Right lobe of liver (tissue), 6 donors: ENCODE measurements around the gene APOL2. TPM values are rescaled to one million over a fixed set of nuclear protein-coding genes. Genes with fewer than 3 reads are reported as not detected.
A peak's percentile ranks its signal among the peaks of the same experiment; 100 is the strongest.
"Not testable (repeated sequence)": the region's sequence is repeated elsewhere in the genome, so short reads cannot be mapped to it uniquely, and the experiment has no call there.

Experiments
- ATAC-seq, 4 donors: fragments of 200-7000 bp; cut with Tn5 transposase; one replicate each; pipeline ENCODE4 v1.9.1; 2020; ENCODE audit warnings: mild to moderate bottlenecking in 4 of 4, moderate library complexity in 4 of 4
- DNase-seq, 3 donors: peaks; one replicate each; pipeline ENCODE4 v3.0.0-alpha.2; 2020
- H3K27ac ChIP-seq, 3 donors: fragments of 200-600 bp; one replicate each; pipeline ENCODE4 v1.8.0; 2022
- H3K27me3 ChIP-seq, 2 donors: fragments of 200-600 bp; one replicate each; pipeline ENCODE4 v1.8.0; 2022
- H3K36me3 ChIP-seq, 4 donors: fragments of 200-600 bp; sonication (generic) in 1 of 4; one replicate each; pipeline versions ENCODE4 v1.5.1 to v1.8.0; 2017 to 2022; ENCODE audit warnings: control low read depth in 1 of 4
- H3K4me1 ChIP-seq, 4 donors: fragments of 200-600 bp; sonication (generic) in 1 of 4; one replicate each; pipeline versions ENCODE4 v1.5.1 to v1.8.0; 2017 to 2022; ENCODE audit warnings: control low read depth in 1 of 4
- H3K4me3 ChIP-seq, 3 donors: fragments of 200-600 bp; one replicate each; pipeline ENCODE4 v1.8.0; 2022
- H3K9me3 ChIP-seq, 4 donors: fragments of 200-600 bp; sonication (generic) in 1 of 4; one replicate each; pipeline versions ENCODE4 v1.5.1 to v1.8.0; 2017 to 2022; ENCODE audit warnings: control low read depth in 1 of 4
- CTCF ChIP-seq, 4 donors: fragments of 200-600 bp in 3 of 4; fragments of 450-650 bp in 1 of 4; IDR thresholded peaks; one replicate each; pipeline versions ENCODE4 v1.5.1 to v1.8.0; 2016 to 2022; ENCODE audit warnings: antibody characterized with exemption in 4 of 4, mild to moderate bottlenecking in 2 of 4
- POLR2A ChIP-seq: fragments of 450-650 bp; IDR thresholded peaks from one replicate; pipeline ENCODE4 v1.6.1; 2017; ENCODE audit warnings: antibody characterized with exemption, mild to moderate bottlenecking
- WGBS: methylation state at CpG from one replicate; pipeline ENCODE4 v1.1.6; 2018; ENCODE audit warnings: low coverage, low lambda C conversion rate; ENCODE audit not compliant: insufficient coverage; ENCODE audit errors: missing lambda C conversion rate; 5-methylcytosine and 5-hydroxymethylcytosine counted together
- intact Hi-C, 2 donors: fragments of 100-400 bp; cut with DNase I; formaldehyde crosslinking; loops; one replicate each; pipeline versions ENCODE4 v1.11.2 to v1.14.1; 2022
- total RNA-seq, 6 experiments: library from RNA; depleted of rRNA in 2 of 6; stranded (reverse); fragments of >200 nt in 2 of 6; fragmentation: NEBNext Ultra II Directional in 3 of 6; extraction: Animal tissue kit (Norgen Biotek cat#: 25700) in 3 of 6; gene quantifications; one replicate each; pipeline versions ENCODE4 v1.1.0 to v1.2.4, GENCODE V29; 2016 to 2023
- donor health status: DM: no; HTN: yes; CAD: no.
- donor health status: DM: no; HTN: no; CAD: no.
- donor health status: DM: no; HTN: no; CAD: no.
- donor health status: DM: no; HTN: yes; CAD: no.
- donor health status: DM: no; HTN: yes; CAD: no.

The APOL2 gene
- total RNA-seq, 6 experiments from 2014 or later: 40.8 to 121 (median 57.5) TPM

DNA sequence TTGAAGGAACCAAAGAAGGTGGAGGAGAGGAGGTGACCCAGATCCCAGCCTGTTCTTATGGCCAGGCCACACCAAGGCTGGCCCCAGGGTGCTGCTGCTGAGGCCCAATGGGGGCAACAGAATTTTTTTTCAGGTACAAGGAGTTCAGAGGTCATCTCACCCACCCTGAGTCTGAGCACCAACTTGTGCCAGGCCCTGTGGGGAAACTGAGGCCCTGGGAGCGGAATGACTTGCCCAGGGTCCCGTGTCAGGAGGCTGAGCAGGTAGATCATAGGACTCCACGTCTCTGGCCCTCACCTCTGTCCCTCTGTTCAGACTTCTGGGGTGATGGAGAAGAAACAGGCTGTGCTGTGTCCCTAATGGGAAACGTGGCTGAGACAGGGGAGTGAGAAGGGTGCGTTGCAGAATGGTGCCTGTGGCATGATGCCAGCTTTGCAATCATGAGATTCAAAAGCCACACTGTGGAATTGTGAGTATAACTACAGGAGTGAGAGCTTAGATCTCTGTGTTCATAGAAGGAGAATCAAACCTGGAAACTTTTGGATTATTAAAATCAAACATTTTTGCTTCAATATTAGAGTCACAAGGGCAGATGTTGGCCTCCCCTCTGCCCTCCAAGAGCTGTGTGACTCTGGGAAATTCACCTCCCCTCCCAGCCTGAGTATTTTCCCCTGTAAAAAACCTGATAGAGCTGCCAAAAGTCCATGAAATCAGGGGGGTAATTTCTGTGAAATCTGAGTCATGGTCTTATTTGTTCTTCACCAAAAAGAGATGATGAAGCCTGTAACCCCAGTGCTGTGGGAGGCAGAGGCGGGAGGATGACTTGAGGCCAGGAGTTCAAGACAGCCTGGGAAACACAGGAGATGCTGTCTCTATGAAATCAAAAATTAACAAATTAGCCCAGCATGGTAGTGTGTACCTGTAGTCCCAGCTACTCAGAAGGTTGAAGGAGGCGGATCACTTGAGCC lies 14.5 kb upstream of the APOL2 start:
- Histone ChIP-seq H3K9me3 (no peaks in the 10 kb centered on the region), H3K36me3 (peaks cover 0 to 3% (median 0%) of the 10 kb centered on the region in 4 donors), H3K27ac (peak overlapping the region; percentile 79 to 96 (median 82)), H3K4me3 (peak overlapping the region; percentile 63 to 77 (median 76)), H3K4me1 (peaks cover 0 to 31% (median 4%) of the 10 kb centered on the region in 4 donors), H3K27me3 (no peaks in the 10 kb centered on the region)
- TF ChIP-seq CTCF (IDR thresholded peaks at IDR 0.05) (no peak), POLR2A (no peak)
- peak in 1 of 3 donors; percentile 73 for DNase-seq
- ATAC-seq: peak; percentile 18 to 62 (median 57)
- intact Hi-C loops: no loop called here
- WGBS: 24% methylated on average over 3 of the region's 7 CpGs

- H3K9me3 ChIP-seq: no peaks in the 10 kb centered on the region
- H3K27me3 ChIP-seq: no peaks in the 10 kb centered on the region
- peaks cover 0 to 31% (median 4%) of the 10 kb centered on the region in 4 donors for H3K4me1 ChIP-seq
- intact Hi-C loops: no loop called here
- WGBS: 12% methylated on average over 10 of the region's 10 CpGs
- DNase-seq: peak in 2 of 3 donors; percentile 64 to 67
- peak within 1 kb of the TSS; percentile 63 to 77 (median 76) for H3K4me3 ChIP-seq
- peaks cover 0 to 3% (median 0%) of the 10 kb centered on the region in 4 donors for H3K36me3 ChIP-seq
- peak; percentile 79 to 88 (median 84) for ATAC-seq
- peak within 1 kb of the TSS; percentile 79 to 96 (median 82) for H3K27ac ChIP-seq
- peak; percentile 53 for TF ChIP-seq POLR2A
- no peak for TF ChIP-seq CTCF (IDR thresholded peaks at IDR 0.05)
Observed at GRCh38 chr22:36252754-36253522, 13.6 kb upstream of the APOL2 start, which contains the start of gene APOL1. Gene APOL1 (plus strand): TSS chr22:36253133. CDS start chr22:36254956, 1,823 bp downstream.

DNA sequence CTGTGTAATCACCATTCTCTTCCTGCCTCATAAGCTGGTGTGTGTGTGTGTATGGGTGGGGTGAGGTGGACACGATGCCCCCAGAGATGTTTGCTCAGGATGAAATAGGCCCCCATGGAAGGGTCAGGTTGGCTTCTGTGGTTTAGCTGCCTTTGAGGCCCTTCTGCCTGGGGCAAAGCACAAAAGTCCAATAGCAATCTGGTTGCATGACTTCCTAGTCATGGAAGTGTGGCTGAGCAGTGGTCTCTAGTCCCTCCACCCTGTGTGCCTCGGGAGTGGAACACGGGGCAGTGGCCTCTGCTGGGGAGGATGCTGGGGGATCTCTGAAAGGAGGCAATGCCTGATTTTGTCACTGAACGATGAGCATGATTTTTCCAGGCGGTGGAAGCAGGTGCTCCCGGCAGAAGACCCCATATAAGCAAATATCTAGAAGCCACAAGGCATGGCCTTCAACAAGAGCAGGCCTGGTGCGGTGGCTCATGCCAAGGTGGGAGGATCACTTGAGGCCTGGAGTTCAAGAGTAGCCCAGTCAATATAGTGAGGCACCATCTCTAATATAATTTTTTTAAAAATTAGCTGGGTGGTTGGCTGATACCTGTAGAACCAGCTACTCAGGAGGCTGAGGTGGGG lies 12.8 kb upstream of the APOL2 start:
- H3K4me3 ChIP-seq, H3K27me3 ChIP-seq, intact Hi-C loops, DNase-seq, ATAC-seq, H3K36me3 ChIP-seq, H3K9me3 ChIP-seq: not testable (repeated sequence)
- Histone ChIP-seq H3K4me1 (peaks cover 0 to 31% (median 4%) of the 10 kb centered on the region in 4 donors), H3K27ac (peak overlapping the region in 2 of 3 donors; percentile 79 to 96)
- 77% methylated on average over 3 of the region's 7 CpGs for WGBS

DNA sequence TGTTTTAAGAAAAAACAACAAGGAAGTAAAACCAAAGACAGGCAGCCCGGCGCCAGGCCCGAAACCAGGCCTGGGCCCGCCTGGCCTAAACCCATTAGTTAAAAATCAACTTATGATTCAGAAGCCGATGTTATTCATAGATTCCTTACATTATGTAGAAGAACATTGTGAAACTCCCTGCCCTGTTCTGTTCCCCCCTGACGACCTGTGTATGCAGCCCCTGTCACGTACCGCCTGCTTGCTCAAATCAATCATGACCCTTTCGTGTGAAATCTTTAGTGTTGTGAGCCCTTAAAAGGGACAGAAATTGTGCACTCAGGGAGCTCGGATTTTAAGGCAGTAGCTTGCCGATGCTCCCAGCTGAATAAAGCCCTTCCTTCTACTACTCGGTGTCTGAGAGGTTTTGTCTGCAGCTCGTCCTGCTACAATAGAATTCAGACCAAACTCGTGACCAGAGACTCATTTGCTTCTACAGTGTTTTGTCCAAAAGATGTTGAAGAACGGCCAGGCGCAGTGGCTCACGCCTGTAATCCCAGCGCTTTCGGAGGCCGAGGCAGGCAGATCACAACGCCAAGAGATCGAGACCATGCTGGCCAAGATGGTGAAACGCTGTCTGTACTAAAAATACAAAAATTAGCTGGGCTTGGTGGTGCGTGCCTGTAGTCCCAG lies 11.1 kb upstream of the APOL2 start:
- 58% methylated on average over 24 of the region's 24 CpGs for WGBS
- intact Hi-C loops, H3K9me3 ChIP-seq, ATAC-seq, H3K27me3 ChIP-seq, H3K36me3 ChIP-seq, H3K4me3 ChIP-seq: not testable (repeated sequence)
- Histone ChIP-seq H3K27ac (peak overlapping the region in 2 of 3 donors; percentile 30 to 67), H3K4me1 (peaks cover 0 to 45% (median 4%) of the 10 kb centered on the region in 4 donors)
- peak in 1 of 3 donors; percentile 78 for DNase-seq

- Histone ChIP-seq H3K27me3 (no peaks in the 10 kb centered on the region), H3K9me3 (no peaks in the 10 kb centered on the region), H3K27ac (peak overlapping the region in 2 of 3 donors; percentile 30 to 67), H3K4me3 (no peak overlapping the region), H3K36me3 (no peaks in the 10 kb centered on the region), H3K4me1 (peaks cover 0 to 35% (median 1%) of the 10 kb centered on the region in 4 donors)
- 86% methylated on average over 1 of the region's 2 CpGs for WGBS
- intact Hi-C loops: no loop called here
- DNase-seq (no peak), ATAC-seq (no peak)
- TF ChIP-seq CTCF (IDR thresholded peaks at IDR 0.05): no peak
- TF ChIP-seq POLR2A: no peak
Observed at GRCh38 chr22:36249160-36249559, 9.8 kb upstream of the APOL2 start.
